Breast epithelium (tissue), 4 donors: ENCODE measurements around the gene MYLK. TPM values are rescaled to one million over a fixed set of nuclear protein-coding genes. Genes with fewer than 3 reads are reported as not detected.

Experiments
- DNase-seq, 2 donors: peaks; one replicate each; pipeline ENCODE4 v3.0.0-alpha.2; 2019; ENCODE audit warnings: low spot score in 2 of 2
- H3K27ac ChIP-seq, 2 donors: fragments of 200-600 bp; sonication (generic) in 1 of 2; one replicate each; pipeline ENCODE4 v1.5.1; 2016 to 2019; ENCODE audit warnings: mild to moderate bottlenecking in 1 of 2
- H3K27me3 ChIP-seq, 2 donors: fragments of 200-600 bp; sonication (generic) in 1 of 2; one replicate each; pipeline versions ENCODE4 v1.5.1 to v1.6.0; 2017 to 2019; ENCODE audit warnings: control low read depth in 1 of 2, mild to moderate bottlenecking in 1 of 2
- H3K36me3 ChIP-seq: fragments of 200-600 bp; one replicate; pipeline ENCODE4 v1.5.1; 2019
- H3K4me1 ChIP-seq, 2 donors: fragments of 200-600 bp; sonication (generic); one replicate each; pipeline ENCODE4 v1.5.1; 2016 to 2019; ENCODE audit warnings: control low read depth in 1 of 2
- H3K4me3 ChIP-seq, 3 donors: fragments of 200-600 bp; sonication (generic); 1 replicate in 2 of 3; 2 replicates in 1 of 3; pipeline ENCODE4 v1.5.1; 2016 to 2019; ENCODE audit warnings: mild to moderate bottlenecking in 3 of 3, moderate library complexity in 2 of 3
- H3K9me3 ChIP-seq, 2 donors: fragments of 200-600 bp; sonication (generic) in 1 of 2; one replicate each; pipeline ENCODE4 v1.5.1; 2016 to 2019; ENCODE audit warnings: control low read depth in 1 of 2
- POLR2A ChIP-seq: fragments of 450-650 bp; IDR thresholded peaks from one replicate; pipeline ENCODE4 v1.6.1; 2016; ENCODE audit warnings: antibody characterized with exemption, mild to moderate bottlenecking, moderate library complexity
- POLR2AphosphoS5 ChIP-seq, 3 donors: sonication (generic); formaldehyde crosslinking; IDR thresholded peaks; one replicate each; pipeline ENCODE4 v1.6.1; 2017; ENCODE audit warnings: antibody characterized with exemption in 3 of 3
- intact Hi-C: fragments of 100-400 bp; cut with DNase I; formaldehyde crosslinking; loops from one replicate; pipeline ENCODE4 v1.15.1; 2023; ENCODE audit warnings: low total_unique reads
- total RNA-seq, 3 donors: library from RNA; depleted of rRNA; stranded (reverse); fragments of >200 nt; gene quantifications; one replicate each; pipeline ENCODE4 v1.1.0, GENCODE V29; 2016
- TF ChIP-seq, protein P1 (sequence below), 3 donors: fragments of 450-650 bp; IDR thresholded peaks; one replicate each; pipeline ENCODE4 v1.5.1; 2016 to 2017; ENCODE audit warnings: antibody characterized with exemption in 3 of 3, mild to moderate bottlenecking in 3 of 3, moderate library complexity in 3 of 3

Gene MYLK
- total RNA-seq, 3 donors from 2014 or later: 87.2 to 188 (median 181) TPM

GRCh38 chr3:123660141-123660675 lies 223.9 kb downstream of the MYLK start:
- H3K4me1 ChIP-seq: peaks cover 0 to 15% of the 10 kb centered on the region in 2 donors
- H3K4me3 ChIP-seq: no peak overlapping the region
- TF ChIP-seq POLR2AphosphoS5 (IDR thresholded peaks at IDR 0.05) (no peak), POLR2A (no peak)
- TF ChIP-seq, protein P1, sequence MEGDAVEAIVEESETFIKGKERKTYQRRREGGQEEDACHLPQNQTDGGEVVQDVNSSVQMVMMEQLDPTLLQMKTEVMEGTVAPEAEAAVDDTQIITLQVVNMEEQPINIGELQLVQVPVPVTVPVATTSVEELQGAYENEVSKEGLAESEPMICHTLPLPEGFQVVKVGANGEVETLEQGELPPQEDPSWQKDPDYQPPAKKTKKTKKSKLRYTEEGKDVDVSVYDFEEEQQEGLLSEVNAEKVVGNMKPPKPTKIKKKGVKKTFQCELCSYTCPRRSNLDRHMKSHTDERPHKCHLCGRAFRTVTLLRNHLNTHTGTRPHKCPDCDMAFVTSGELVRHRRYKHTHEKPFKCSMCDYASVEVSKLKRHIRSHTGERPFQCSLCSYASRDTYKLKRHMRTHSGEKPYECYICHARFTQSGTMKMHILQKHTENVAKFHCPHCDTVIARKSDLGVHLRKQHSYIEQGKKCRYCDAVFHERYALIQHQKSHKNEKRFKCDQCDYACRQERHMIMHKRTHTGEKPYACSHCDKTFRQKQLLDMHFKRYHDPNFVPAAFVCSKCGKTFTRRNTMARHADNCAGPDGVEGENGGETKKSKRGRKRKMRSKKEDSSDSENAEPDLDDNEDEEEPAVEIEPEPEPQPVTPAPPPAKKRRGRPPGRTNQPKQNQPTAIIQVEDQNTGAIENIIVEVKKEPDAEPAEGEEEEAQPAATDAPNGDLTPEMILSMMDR (IDR thresholded peaks at IDR 0.05): no peak
- no peak for DNase-seq
- intact Hi-C loops: no loop called here
- no peaks in the 10 kb centered on the region for H3K36me3 ChIP-seq
- H3K9me3 ChIP-seq: no peaks in the 10 kb centered on the region
- H3K27me3 ChIP-seq: no peaks in the 10 kb centered on the region
- peak overlapping the region; percentile 61 to 84 for H3K27ac ChIP-seq

DNA sequence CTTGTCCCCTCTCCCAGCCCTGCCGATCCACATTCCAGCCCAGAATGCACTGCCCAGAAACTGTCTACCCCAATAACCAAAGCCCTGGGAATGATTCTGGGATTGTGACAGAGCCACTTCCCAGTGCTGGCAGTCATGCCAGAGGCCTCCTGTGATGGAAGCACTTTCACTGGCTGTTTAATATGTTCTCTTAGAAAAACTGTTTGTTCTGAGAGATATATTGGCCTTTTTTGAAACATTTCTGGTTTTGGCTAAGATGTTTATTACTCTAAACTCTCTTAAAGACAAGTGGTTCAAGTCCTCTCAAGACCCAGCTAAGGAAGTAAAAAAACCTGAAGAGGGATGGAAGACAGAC lies 225.3 kb downstream of the MYLK start:
- H3K27me3 ChIP-seq: no peaks in the 10 kb centered on the region
- H3K36me3 ChIP-seq: no peaks in the 10 kb centered on the region
- intact Hi-C loops: no loop called here
- peak overlapping the region; percentile 61 to 84 for H3K27ac ChIP-seq
- TF ChIP-seq, protein P1 (IDR thresholded peaks at IDR 0.05): no peak
- TF ChIP-seq POLR2AphosphoS5 (IDR thresholded peaks at IDR 0.05): no peak
- no peak for TF ChIP-seq POLR2A
- no peaks in the 10 kb centered on the region for H3K9me3 ChIP-seq
- no peak overlapping the region for H3K4me3 ChIP-seq
- peaks cover 1 to 15% of the 10 kb centered on the region in 2 donors for H3K4me1 ChIP-seq
- DNase-seq: no peak

- intact Hi-C loops: no loop called here
- H3K36me3 ChIP-seq: no peaks in the 10 kb centered on the region
Observed at GRCh38 chr3:123658118-123658851, 225.8 kb downstream of the MYLK start.

DNA sequence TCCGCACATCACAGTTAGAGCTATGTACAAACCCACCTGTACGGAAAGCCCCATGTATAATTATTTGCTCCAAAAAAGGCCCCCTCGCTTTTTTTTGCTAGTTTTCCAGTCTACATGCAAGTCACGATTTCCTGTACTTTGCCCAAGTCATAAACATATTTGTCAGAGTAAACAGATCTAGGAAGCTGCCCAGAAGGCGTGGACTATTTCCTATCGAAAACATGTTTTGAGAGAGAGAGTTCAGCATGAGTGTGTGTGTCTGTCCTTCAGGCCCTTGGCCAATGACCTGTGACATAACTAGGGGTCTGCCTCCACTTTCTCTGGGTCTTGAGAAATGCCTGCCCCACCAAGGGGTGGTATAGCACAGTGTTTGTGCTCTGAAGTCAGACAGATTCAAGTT lies 226.6 kb downstream of the MYLK start:
- no peaks in the 10 kb centered on the region for H3K9me3 ChIP-seq
- peaks cover 12 to 15% of the 10 kb centered on the region in 2 donors for H3K4me1 ChIP-seq
- peak overlapping the region; percentile 61 to 84 for H3K27ac ChIP-seq
- TF ChIP-seq POLR2AphosphoS5 (IDR thresholded peaks at IDR 0.05) (no peak), POLR2A (no peak)
- TF ChIP-seq, protein P1 (IDR thresholded peaks at IDR 0.05): no peak
- intact Hi-C loops: no loop called here
- no peak overlapping the region for H3K4me3 ChIP-seq
- no peaks in the 10 kb centered on the region for H3K27me3 ChIP-seq
- no peak for DNase-seq
- no peaks in the 10 kb centered on the region for H3K36me3 ChIP-seq

More at GRCh38 chr3:123658118-123658851, 225.8 kb downstream of the MYLK start:
- no peak for TF ChIP-seq POLR2AphosphoS5 (IDR thresholded peaks at IDR 0.05)
- TF ChIP-seq, protein P1 (IDR thresholded peaks at IDR 0.05): no peak
- TF ChIP-seq POLR2A: no peak
- peak overlapping the region; percentile 61 to 84 for H3K27ac ChIP-seq
- no peak overlapping the region for H3K4me3 ChIP-seq
- H3K27me3 ChIP-seq: no peaks in the 10 kb centered on the region
- DNase-seq: no peak
- H3K9me3 ChIP-seq: no peaks in the 10 kb centered on the region
- peaks cover 7 to 15% of the 10 kb centered on the region in 2 donors for H3K4me1 ChIP-seq

- H3K36me3 ChIP-seq: no peaks in the 10 kb centered on the region
Observed at GRCh38 chr3:123657111-123657510, 227.0 kb downstream of the MYLK start.

More at GRCh38 chr3:123657111-123657510, 227.0 kb downstream of the MYLK start:
- no peaks in the 10 kb centered on the region for H3K9me3 ChIP-seq
- no peak overlapping the region for H3K4me3 ChIP-seq
- H3K27me3 ChIP-seq: no peaks in the 10 kb centered on the region
- DNase-seq: no peak
- intact Hi-C loops: no loop called here
- H3K4me1 ChIP-seq: peaks cover 15 to 16% of the 10 kb centered on the region in 2 donors
- peak overlapping the region; percentile 61 to 84 for H3K27ac ChIP-seq
- TF ChIP-seq, protein P1 (IDR thresholded peaks at IDR 0.05): no peak
- TF ChIP-seq POLR2A: no peak
- TF ChIP-seq POLR2AphosphoS5 (IDR thresholded peaks at IDR 0.05): no peak
